ENCODE data around the gene ARHGAP42.

ARHGAP42 gene

GRCh38 chr11:100752371-100753171, 65.5 kb downstream of the ARHGAP42 start:
- TF ChIP-seq CTCF (IDR thresholded peaks at IDR 0.05; ENCODE audit: extremely low read depth, insufficient read depth, missing control alignments): no peak
- DNase-seq (ENCODE audit: low spot score): no peak
- in situ Hi-C loops (cut with MboI; ENCODE audit: low pct_unique_long_range_greater_than_20kb, low sequenced_read_pairs, unreplicated experiment): loop anchor here (25.0 kb wide), 1 partner anchor 110 kb away; no protein-coding TSS in a partner anchor

GRCh38 chr11:100753172-100753543, 66.1 kb downstream of the ARHGAP42 start:
- no peak for TF ChIP-seq CTCF (IDR thresholded peaks at IDR 0.05; ENCODE audit: extremely low read depth, insufficient read depth, missing control alignments)
- DNase-seq (ENCODE audit: low spot score): no peak
- in situ Hi-C loops (cut with MboI; ENCODE audit: low pct_unique_long_range_greater_than_20kb, low sequenced_read_pairs, unreplicated experiment): loop anchor here (25.0 kb wide), 1 partner anchor 109 kb away; no protein-coding TSS in a partner anchor

GRCh38 chr11:100753571-100753970, 66.5 kb downstream of the ARHGAP42 start:
- TF ChIP-seq CTCF (IDR thresholded peaks at IDR 0.05; ENCODE audit: extremely low read depth, insufficient read depth, missing control alignments): no peak
- DNase-seq (ENCODE audit: low spot score): no peak
- in situ Hi-C loops (cut with MboI; ENCODE audit: low pct_unique_long_range_greater_than_20kb, low sequenced_read_pairs, unreplicated experiment): loop anchor here (25.0 kb wide), 1 partner anchor 109 kb away; no protein-coding TSS in a partner anchor

- TF ChIP-seq CTCF (IDR thresholded peaks at IDR 0.05; ENCODE audit: extremely low read depth, insufficient read depth, missing control alignments): no peak
- in situ Hi-C loops (cut with MboI; ENCODE audit: low pct_unique_long_range_greater_than_20kb, low sequenced_read_pairs, unreplicated experiment): loop anchor here (25.0 kb wide), 1 partner anchor 106 kb away; no protein-coding TSS in a partner anchor
- no peak for DNase-seq (ENCODE audit: low spot score)
These were observed 69.5 kb downstream of the ARHGAP42 start for GRCh38 chr11:100756559-100756958.

GRCh38 chr11:100757646-100758045, 70.6 kb downstream of the ARHGAP42 start:
- in situ Hi-C loops (cut with MboI; ENCODE audit: low pct_unique_long_range_greater_than_20kb, low sequenced_read_pairs, unreplicated experiment): loop anchor here (25.0 kb wide), 1 partner anchor 105 kb away; no protein-coding TSS in a partner anchor
- no peak for TF ChIP-seq CTCF (IDR thresholded peaks at IDR 0.05; ENCODE audit: extremely low read depth, insufficient read depth, missing control alignments)
- no peak for DNase-seq (ENCODE audit: low spot score)

- no peak for TF ChIP-seq CTCF (IDR thresholded peaks at IDR 0.05; ENCODE audit: extremely low read depth, insufficient read depth, missing control alignments)
- in situ Hi-C loops (cut with MboI; ENCODE audit: low pct_unique_long_range_greater_than_20kb, low sequenced_read_pairs, unreplicated experiment): loop anchor here (25.0 kb wide), 1 partner anchor 103 kb away; no protein-coding TSS in a partner anchor
- no peak for DNase-seq (ENCODE audit: low spot score)
These were observed 72.0 kb downstream of the ARHGAP42 start for GRCh38 chr11:100759106-100759505.
